ENCODE measurements around the gene TDRD10.

- TF ChIP-seq SP1 (IDR thresholded peaks at IDR 0.05) (no peak), SUZ12 (IDR thresholded peaks at IDR 0.05) (no peak), PKNOX1 (IDR thresholded peaks at IDR 0.05) (no peak), ZNF384 (IDR thresholded peaks at IDR 0.05) (no peak), LEF1 (IDR thresholded peaks at IDR 0.05; ENCODE audit: borderline replicate concordance) (no peak), L3MBTL2 (conservative IDR thresholded peaks at IDR 0.05) (no peak), HDGF (IDR thresholded peaks at IDR 0.05; ENCODE audit: borderline replicate concordance) (no peak), TARDBP (IDR thresholded peaks at IDR 0.05) (no peak), BHLHE40 (IDR thresholded peaks at IDR 0.05; ENCODE audit: borderline replicate concordance) (no peak), FOXK2 (IDR thresholded peaks at IDR 0.05) (no peak)
Observed at GRCh38 chr1:154582885-154583284, 80.9 kb downstream of the TDRD10 start.

Measured in HEK293T (cell line).